Gastroesophageal sphincter (tissue), 2 donors: ENCODE results near the gene CFAP46.

Experiments used
- EP300 ChIP-seq: sonication (generic); formaldehyde crosslinking; IDR thresholded peaks from one replicate; pipeline ENCODE4 v1.6.1; 2017; ENCODE audit warnings: antibody characterized with exemption, mild to moderate bottlenecking
- POLR2AphosphoS5 ChIP-seq: sonication (generic); formaldehyde crosslinking; IDR thresholded peaks from one replicate; pipeline ENCODE4 v1.6.1; 2017; ENCODE audit warnings: antibody characterized with exemption

GRCh38 chr10:132971448-132972148, 29.2 kb upstream of the CFAP46 start:
- TF ChIP-seq POLR2AphosphoS5 (no peak), EP300 (no peak)
